Ovary (tissue), 3 donors: ENCODE results near the gene PRIMA1.

Source experiments
- POLR2A ChIP-seq: fragments of 450-650 bp; IDR thresholded peaks from one replicate; pipeline ENCODE4 v1.6.1; 2017; ENCODE audit warnings: antibody characterized with exemption, mild to moderate bottlenecking, moderate library complexity
- TF ChIP-seq, protein P1 (sequence below), 3 donors: fragments of 450-650 bp in 2 of 3; fragments of 200-600 bp in 1 of 3; IDR thresholded peaks; one replicate each; pipeline versions ENCODE4 v1.5.1 to v1.8.0; 2016 to 2022; ENCODE audit warnings: antibody characterized with exemption in 3 of 3, mild to moderate bottlenecking in 1 of 3
- donor health status: DM: no; HTN: no; CAD: no.

DNA sequence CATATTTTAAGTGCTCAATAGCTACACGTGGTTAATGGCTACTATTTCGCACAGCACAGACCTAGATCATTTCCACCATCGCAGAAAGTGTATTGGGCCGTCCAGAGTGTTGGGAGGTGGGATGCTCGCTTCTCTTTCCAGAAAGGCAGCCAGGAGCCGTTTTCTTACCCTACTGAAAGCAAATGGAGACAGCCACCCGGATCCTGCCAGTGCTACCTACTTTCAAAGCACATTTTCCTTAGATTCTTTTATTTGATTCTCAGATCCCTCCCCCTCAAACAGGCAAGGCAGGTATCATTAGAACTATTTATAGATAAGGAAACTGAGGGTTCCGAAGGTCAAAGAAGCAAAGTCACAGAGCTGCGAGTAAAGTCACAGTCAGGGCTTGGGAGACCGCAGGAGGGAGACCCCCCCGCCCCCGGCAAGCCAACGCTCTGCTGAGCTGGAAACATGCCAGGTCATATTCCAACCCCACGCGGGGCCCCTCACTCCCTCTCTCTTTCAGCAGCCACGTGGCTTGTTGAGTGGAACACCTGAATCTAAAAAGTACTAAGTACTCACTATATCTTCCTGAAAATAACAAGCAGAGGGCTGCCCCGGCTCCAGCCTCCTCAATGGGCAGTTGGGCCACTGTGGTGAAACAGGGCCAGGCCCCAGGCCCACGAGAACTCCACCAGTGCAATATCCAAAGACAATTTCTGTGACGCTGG is 36.2 kb downstream of the PRIMA1 start:
- TF ChIP-seq, protein P1, sequence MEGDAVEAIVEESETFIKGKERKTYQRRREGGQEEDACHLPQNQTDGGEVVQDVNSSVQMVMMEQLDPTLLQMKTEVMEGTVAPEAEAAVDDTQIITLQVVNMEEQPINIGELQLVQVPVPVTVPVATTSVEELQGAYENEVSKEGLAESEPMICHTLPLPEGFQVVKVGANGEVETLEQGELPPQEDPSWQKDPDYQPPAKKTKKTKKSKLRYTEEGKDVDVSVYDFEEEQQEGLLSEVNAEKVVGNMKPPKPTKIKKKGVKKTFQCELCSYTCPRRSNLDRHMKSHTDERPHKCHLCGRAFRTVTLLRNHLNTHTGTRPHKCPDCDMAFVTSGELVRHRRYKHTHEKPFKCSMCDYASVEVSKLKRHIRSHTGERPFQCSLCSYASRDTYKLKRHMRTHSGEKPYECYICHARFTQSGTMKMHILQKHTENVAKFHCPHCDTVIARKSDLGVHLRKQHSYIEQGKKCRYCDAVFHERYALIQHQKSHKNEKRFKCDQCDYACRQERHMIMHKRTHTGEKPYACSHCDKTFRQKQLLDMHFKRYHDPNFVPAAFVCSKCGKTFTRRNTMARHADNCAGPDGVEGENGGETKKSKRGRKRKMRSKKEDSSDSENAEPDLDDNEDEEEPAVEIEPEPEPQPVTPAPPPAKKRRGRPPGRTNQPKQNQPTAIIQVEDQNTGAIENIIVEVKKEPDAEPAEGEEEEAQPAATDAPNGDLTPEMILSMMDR (IDR thresholded peaks at IDR 0.05), result no peak
- TF ChIP-seq POLR2A, result no peak
